HepG2 (cell line): ENCODE measurements around the gene TBC1D10B. TPM values are rescaled to one million over a fixed set of nuclear protein-coding genes. Genes with fewer than 3 reads are reported as not detected.

ENCODE experiments used
- GPN1 ChIP-seq: sonication (generic); formaldehyde crosslinking; IDR thresholded peaks from 2 replicates; pipeline ENCODE4 v1.5.1; 2020; ENCODE audit warnings: missing genetic modification reagents, borderline replicate concordance
- HCFC1 ChIP-seq: fragments of 150-350 bp; IDR thresholded peaks from 2 replicates; pipeline ENCODE4 v1.6.1; 2014; ENCODE audit warnings: low read depth, low read length
- KAT7 ChIP-seq: IDR thresholded peaks from 2 replicates; pipeline ENCODE4 v1.6.1; 2018; ENCODE audit warnings: borderline replicate concordance, missing compliant biosample characterization
- MED8 ChIP-seq: sonication (generic); formaldehyde crosslinking; IDR thresholded peaks from 2 replicates; pipeline ENCODE4 v1.8.1; 2023; ENCODE audit warnings: mild to moderate bottlenecking, missing genetic modification reagents; ENCODE audit not compliant: insufficient replicate concordance
- MEF2D ChIP-seq: sonication (generic); formaldehyde crosslinking; IDR thresholded peaks from 2 replicates; pipeline ENCODE4 v1.5.1; 2020; ENCODE audit warnings: mild to moderate bottlenecking, missing genetic modification reagents
- NFKB2 ChIP-seq: sonication (generic); formaldehyde crosslinking; IDR thresholded peaks from 2 replicates; pipeline ENCODE4 v1.4.0; 2020; ENCODE audit warnings: missing genetic modification reagents, borderline replicate concordance
- PHF8 ChIP-seq: sonication (generic); formaldehyde crosslinking; IDR thresholded peaks from 2 replicates; pipeline ENCODE4 v1.5.0; 2020; ENCODE audit warnings: missing genetic modification reagents
- PRPF4 ChIP-seq: fragments of 200-400 bp; formaldehyde crosslinking; IDR thresholded peaks from 2 replicates; pipeline ENCODE4 v1.6.1; 2016; ENCODE audit warnings: low read length, low read depth; ENCODE audit not compliant: poor library complexity, severe bottlenecking
- RBM22 ChIP-seq: fragments of 200-400 bp; formaldehyde crosslinking; optimal IDR thresholded peaks from 2 replicates; pipeline ENCODE3; 2017; ENCODE audit warnings: mild to moderate bottlenecking, low read length, moderate library complexity
- TBP ChIP-seq: sonication (generic); formaldehyde crosslinking; IDR thresholded peaks from 2 replicates; pipeline ENCODE4 v1.5.0; 2020; ENCODE audit warnings: missing genetic modification reagents
- ZEB1 ChIP-seq: IDR thresholded peaks from 2 replicates; pipeline ENCODE4 v1.6.1; 2012; ENCODE audit warnings: mild to moderate bottlenecking, low read depth, inconsistent platforms; ENCODE audit not compliant: insufficient replicate concordance
- ZNF121 ChIP-seq: sonication (generic); formaldehyde crosslinking; IDR thresholded peaks from 2 replicates; pipeline ENCODE4 v1.5.0; 2020; ENCODE audit warnings: mild to moderate bottlenecking, missing genetic modification reagents
- ZNF274 ChIP-seq: sonication (generic); formaldehyde crosslinking; IDR thresholded peaks from 2 replicates; pipeline ENCODE4 v1.5.1; 2020; ENCODE audit warnings: mild to moderate bottlenecking, missing genetic modification reagents
- ZNF367 ChIP-seq: sonication (generic); formaldehyde crosslinking; IDR thresholded peaks from 2 replicates; pipeline ENCODE4 v1.4.0; 2020; ENCODE audit warnings: missing genetic modification reagents, borderline replicate concordance
- polyA plus RNA-seq, 8 experiments: library from polyadenylated mRNA; depleted of rRNA in 3 of 8; stranded (reverse) in 7 of 8; unstranded in 1 of 8; fragments of >200 nt; fragmentation: Illumina TruSeq in 4 of 8; extraction: Trizol in 4 of 8; gene quantifications; 2 replicates each; pipeline versions ENCODE4 v1.2.1 to v1.2.3, GENCODE V29; 2011 to 2016; ENCODE audit warnings: low read depth in 4 of 8, missing spikeins in 1 of 8, mixed read lengths in 1 of 8; ENCODE audit not compliant: insufficient read depth in 1 of 8
- total RNA-seq, 5 experiments: library from RNA; depleted of rRNA; stranded (reverse); fragments of >200 nt; fragmentation: Illumina TruSeq; extraction: Trizol; gene quantifications; 2 replicates each; pipeline ENCODE4 v1.2.3, GENCODE V29; 2016; ENCODE audit warnings: low read depth in 1 of 5
- TF ChIP-seq, protein P1 (sequence below): IDR thresholded peaks from 2 replicates; pipeline ENCODE4 v1.6.1; 2012; ENCODE audit warnings: inconsistent platforms
- TF ChIP-seq, protein P2 (sequence below): sonication (generic); formaldehyde crosslinking; IDR thresholded peaks from 2 replicates; pipeline ENCODE4 v1.5.1; 2020; ENCODE audit warnings: mild to moderate bottlenecking, missing genetic modification reagents, moderate library complexity
- TF ChIP-seq, protein P3 (sequence below), 2 experiments: fragments of 450-650 bp in 1 of 2; sonication (generic) in 1 of 2; formaldehyde crosslinking in 1 of 2; IDR thresholded peaks; 2 replicates each; pipeline versions ENCODE4 v1.6.1 to v1.8.0; 2016 to 2022; ENCODE audit warnings: antibody characterized with exemption in 1 of 2, mild to moderate bottlenecking in 1 of 2, missing genetic modification reagents in 1 of 2

Gene TBC1D10B
- total and polyA plus RNA-seq, 2 of the 13 experiments (the other 11 are each of a cell fraction or from before 2014, with no cell fraction given), result 15.7 to 24.8 TPM

DNA sequence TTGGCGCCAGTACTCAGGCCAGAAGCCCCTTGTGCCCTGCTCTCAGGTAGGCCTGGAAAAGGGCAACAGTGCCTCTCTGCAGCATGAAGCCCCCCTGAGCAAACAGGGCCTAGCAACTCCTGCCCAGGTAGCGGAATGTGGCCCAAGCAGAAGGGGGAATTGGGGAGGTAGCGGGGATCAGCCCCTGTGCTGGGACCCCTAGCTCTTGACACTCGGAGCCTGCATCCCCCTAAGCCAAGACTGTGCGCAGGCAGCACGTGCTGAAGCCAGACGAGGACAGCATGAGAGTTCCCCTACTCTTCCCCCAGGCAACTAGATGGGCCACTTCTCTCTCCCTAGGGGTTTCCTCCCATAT is 14.4 kb downstream of the TBC1D10B start (continued):
- TF ChIP-seq GPN1 (CRISPR knock-in tag) (no peak), HCFC1 (0 out of 2 replicates have a peak, but pooled peaks have one; percentile 10), NFKB2 (CRISPR knock-in tag) (0 out of 2 replicates have a peak, but pooled peaks have one; percentile 13), ZEB1 (peak; percentile 7), PRPF4 (peak; percentile 15), ZNF274 (CRISPR knock-in tag) (0 out of 2 replicates have a peak, but pooled peaks have one; percentile 82), RBM22 (peak; percentile 10), ZNF121 (CRISPR knock-in tag) (0 out of 2 replicates have a peak, but pooled peaks have one; percentile 1), MED8 (CRISPR knock-in tag) (no peak), TBP (CRISPR knock-in tag) (no peak), PHF8 (CRISPR knock-in tag) (peak; percentile 3; the same call in 1 of the 2 replicates), KAT7 (CRISPR knock-in tag) (peak; percentile 19; the same call in 1 of the 2 replicates), ZNF367 (0 out of 2 replicates have a peak, but pooled peaks have one; percentile 43), MEF2D (CRISPR knock-in tag) (peak; percentile 16; the same call in 1 of the 2 replicates)
- TF ChIP-seq, protein P1, sequence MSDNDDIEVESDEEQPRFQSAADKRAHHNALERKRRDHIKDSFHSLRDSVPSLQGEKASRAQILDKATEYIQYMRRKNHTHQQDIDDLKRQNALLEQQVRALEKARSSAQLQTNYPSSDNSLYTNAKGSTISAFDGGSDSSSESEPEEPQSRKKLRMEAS, result peak; percentile 38; the same call in 1 of the 2 replicates
- TF ChIP-seq, protein P2, sequence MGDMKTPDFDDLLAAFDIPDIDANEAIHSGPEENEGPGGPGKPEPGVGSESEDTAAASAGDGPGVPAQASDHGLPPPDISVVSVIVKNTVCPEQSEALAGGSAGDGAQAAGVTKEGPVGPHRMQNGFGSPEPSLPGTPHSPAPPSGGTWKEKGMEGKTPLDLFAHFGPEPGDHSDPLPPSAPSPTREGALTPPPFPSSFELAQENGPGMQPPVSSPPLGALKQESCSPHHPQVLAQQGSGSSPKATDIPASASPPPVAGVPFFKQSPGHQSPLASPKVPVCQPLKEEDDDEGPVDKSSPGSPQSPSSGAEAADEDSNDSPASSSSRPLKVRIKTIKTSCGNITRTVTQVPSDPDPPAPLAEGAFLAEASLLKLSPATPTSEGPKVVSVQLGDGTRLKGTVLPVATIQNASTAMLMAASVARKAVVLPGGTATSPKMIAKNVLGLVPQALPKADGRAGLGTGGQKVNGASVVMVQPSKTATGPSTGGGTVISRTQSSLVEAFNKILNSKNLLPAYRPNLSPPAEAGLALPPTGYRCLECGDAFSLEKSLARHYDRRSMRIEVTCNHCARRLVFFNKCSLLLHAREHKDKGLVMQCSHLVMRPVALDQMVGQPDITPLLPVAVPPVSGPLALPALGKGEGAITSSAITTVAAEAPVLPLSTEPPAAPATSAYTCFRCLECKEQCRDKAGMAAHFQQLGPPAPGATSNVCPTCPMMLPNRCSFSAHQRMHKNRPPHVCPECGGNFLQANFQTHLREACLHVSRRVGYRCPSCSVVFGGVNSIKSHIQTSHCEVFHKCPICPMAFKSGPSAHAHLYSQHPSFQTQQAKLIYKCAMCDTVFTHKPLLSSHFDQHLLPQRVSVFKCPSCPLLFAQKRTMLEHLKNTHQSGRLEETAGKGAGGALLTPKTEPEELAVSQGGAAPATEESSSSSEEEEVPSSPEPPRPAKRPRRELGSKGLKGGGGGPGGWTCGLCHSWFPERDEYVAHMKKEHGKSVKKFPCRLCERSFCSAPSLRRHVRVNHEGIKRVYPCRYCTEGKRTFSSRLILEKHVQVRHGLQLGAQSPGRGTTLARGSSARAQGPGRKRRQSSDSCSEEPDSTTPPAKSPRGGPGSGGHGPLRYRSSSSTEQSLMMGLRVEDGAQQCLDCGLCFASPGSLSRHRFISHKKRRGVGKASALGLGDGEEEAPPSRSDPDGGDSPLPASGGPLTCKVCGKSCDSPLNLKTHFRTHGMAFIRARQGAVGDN (CRISPR knock-in tag), result peak; percentile 69
- TF ChIP-seq, protein P3, sequence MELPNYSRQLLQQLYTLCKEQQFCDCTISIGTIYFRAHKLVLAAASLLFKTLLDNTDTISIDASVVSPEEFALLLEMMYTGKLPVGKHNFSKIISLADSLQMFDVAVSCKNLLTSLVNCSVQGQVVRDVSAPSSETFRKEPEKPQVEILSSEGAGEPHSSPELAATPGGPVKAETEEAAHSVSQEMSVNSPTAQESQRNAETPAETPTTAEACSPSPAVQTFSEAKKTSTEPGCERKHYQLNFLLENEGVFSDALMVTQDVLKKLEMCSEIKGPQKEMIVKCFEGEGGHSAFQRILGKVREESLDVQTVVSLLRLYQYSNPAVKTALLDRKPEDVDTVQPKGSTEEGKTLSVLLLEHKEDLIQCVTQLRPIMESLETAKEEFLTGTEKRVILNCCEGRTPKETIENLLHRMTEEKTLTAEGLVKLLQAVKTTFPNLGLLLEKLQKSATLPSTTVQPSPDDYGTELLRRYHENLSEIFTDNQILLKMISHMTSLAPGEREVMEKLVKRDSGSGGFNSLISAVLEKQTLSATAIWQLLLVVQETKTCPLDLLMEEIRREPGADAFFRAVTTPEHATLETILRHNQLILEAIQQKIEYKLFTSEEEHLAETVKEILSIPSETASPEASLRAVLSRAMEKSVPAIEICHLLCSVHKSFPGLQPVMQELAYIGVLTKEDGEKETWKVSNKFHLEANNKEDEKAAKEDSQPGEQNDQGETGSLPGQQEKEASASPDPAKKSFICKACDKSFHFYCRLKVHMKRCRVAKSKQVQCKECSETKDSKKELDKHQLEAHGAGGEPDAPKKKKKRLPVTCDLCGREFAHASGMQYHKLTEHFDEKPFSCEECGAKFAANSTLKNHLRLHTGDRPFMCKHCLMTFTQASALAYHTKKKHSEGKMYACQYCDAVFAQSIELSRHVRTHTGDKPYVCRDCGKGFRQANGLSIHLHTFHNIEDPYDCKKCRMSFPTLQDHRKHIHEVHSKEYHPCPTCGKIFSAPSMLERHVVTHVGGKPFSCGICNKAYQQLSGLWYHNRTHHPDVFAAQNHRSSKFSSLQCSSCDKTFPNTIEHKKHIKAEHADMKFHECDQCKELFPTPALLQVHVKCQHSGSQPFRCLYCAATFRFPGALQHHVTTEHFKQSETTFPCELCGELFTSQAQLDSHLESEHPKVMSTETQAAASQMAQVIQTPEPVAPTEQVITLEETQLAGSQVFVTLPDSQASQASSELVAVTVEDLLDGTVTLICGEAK (IDR thresholded peaks at IDR 0.05), result no peak
- TF ChIP-seq, protein P3 (CRISPR knock-in tag; IDR thresholded peaks at IDR 0.05), result no peak
